K562 (cell line): ENCODE results near the gene EMX1. TPM values are rescaled to one million over a fixed set of nuclear protein-coding genes. Genes with fewer than 3 reads are reported as not detected.

Source experiments
- ATAC-seq: fragments of 200-7000 bp; cut with Tn5 transposase; 3 replicates; pipeline ENCODE4 v1.9.1; 2020; ENCODE audit warnings: moderate library complexity
- BruUV-seq: library from RNA; stranded (reverse); fragments of 400-500 nt; replicated peaks from 2 replicates; lab custom pipeline; 2021; lab: Mats Ljungman, UMichigan
- CTCF ChIA-PET: fragments of 300-600 bp; formaldehyde crosslinking; extraction: SDS; loops from one replicate; lab custom pipeline; 2021; ENCODE audit warnings: low intra/inter-chr PET ratio; lab: Yijun Ruan, JAX
- POLR2A ChIA-PET: fragments of 300-600, 350-650 bp; sonication (Branson Sonifier 250); formaldehyde crosslinking; extraction: SDS; loops from one replicate; lab custom pipeline; 2021; ENCODE audit warnings: antibody characterized with exemption, inconsistent platforms; lab: Yijun Ruan, JAX
- DNase-seq, 4 experiments: peaks; one replicate each; pipeline versions ENCODE4 v3.0.0 to v3.0.0-alpha.2; 2011 to 2018; ENCODE audit warnings: low spot score in 3 of 4, mixed read lengths in 3 of 4; ENCODE audit errors: extremely low read depth in 1 of 4
- FAIRE-seq: peaks from 2 replicates; lab custom pipeline; 2011; peaks lifted over from hg19 to GRCh38; lab: Jason Lieb, UNC
- H2AFZ ChIP-seq: 2 replicates; pipeline ENCODE4 v1.6.0; 2011; ENCODE audit warnings: low read depth, low read length, control low read depth, inconsistent platforms
- H3K27ac ChIP-seq: fragments of 200-600 bp; 3 replicates; pipeline ENCODE4 v1.8.0; 2011; ENCODE audit warnings: low read depth, mild to moderate bottlenecking, control low read depth, inconsistent platforms, low read length, moderate library complexity, mixed read lengths; ENCODE audit errors: extremely low read depth
- H3K27me3 ChIP-seq, 2 experiments: fragments of 300-600 bp in 1 of 2; 2 replicates in 1 of 2; 3 replicates in 1 of 2; pipeline versions ENCODE4 v1.6.0 to v1.8.0; 2011; ENCODE audit warnings: inconsistent platforms in 2 of 2, low read length in 2 of 2, mild to moderate bottlenecking in 1 of 2, mixed read lengths in 1 of 2, moderate library complexity in 1 of 2; ENCODE audit not compliant: control insufficient read depth in 2 of 2, insufficient read depth in 2 of 2
- H3K36me3 ChIP-seq: fragments of 300-600 bp; 3 replicates; pipeline ENCODE4 v1.8.0; 2011; ENCODE audit warnings: mild to moderate bottlenecking, low read length, inconsistent platforms; ENCODE audit not compliant: control insufficient read depth, insufficient read depth
- H3K4me1 ChIP-seq, 2 experiments: fragments of 200-600 bp in 1 of 2; replicated peaks in 1 of 2; 2 replicates in 1 of 2; 3 replicates in 1 of 2; pipeline versions ENCODE4 v1.5.1 to v1.8.0; 2011; ENCODE audit warnings: inconsistent platforms in 2 of 2, low read length in 2 of 2, mild to moderate bottlenecking in 1 of 2, mixed read lengths in 1 of 2, moderate library complexity in 1 of 2; ENCODE audit not compliant: control insufficient read depth in 2 of 2, insufficient read depth in 2 of 2
- H3K4me2 ChIP-seq: 2 replicates; pipeline ENCODE4 v1.6.1; 2011; ENCODE audit warnings: low read length, control low read depth, inconsistent platforms, mixed read lengths; ENCODE audit not compliant: insufficient read depth
- H3K4me3 ChIP-seq: fragments of 200-600 bp; sonication (generic), shearing (Covaris generic); 2 replicates; pipeline ENCODE4 v1.5.1; 2016; ENCODE audit warnings: control low read depth, inconsistent platforms
- H3K79me2 ChIP-seq: fragments of 200-600 bp; 3 replicates; pipeline ENCODE4 v1.8.0; 2011; ENCODE audit warnings: low read length, inconsistent platforms; ENCODE audit not compliant: control insufficient read depth, insufficient read depth
- H3K9ac ChIP-seq, 2 experiments: 2 replicates each; pipeline versions ENCODE4 v1.6.0 to v1.6.1; 2011; ENCODE audit warnings: low read depth in 2 of 2, low read length in 2 of 2, control low read depth in 1 of 2, inconsistent platforms in 1 of 2, mild to moderate bottlenecking in 1 of 2, mixed read lengths in 1 of 2; ENCODE audit not compliant: insufficient read depth in 1 of 2
- H3K9me1 ChIP-seq: one replicate; pipeline ENCODE4 v1.6.0; 2011; ENCODE audit warnings: inconsistent platforms, mild to moderate bottlenecking, low read length, moderate library complexity; ENCODE audit not compliant: control insufficient read depth, insufficient read depth
- H3K9me3 ChIP-seq: replicated peaks from 2 replicates; pipeline ENCODE4 v1.5.1; 2011; ENCODE audit warnings: low read depth, low read length, inconsistent platforms; ENCODE audit not compliant: control insufficient read depth, insufficient read depth
- H4K20me1 ChIP-seq: replicated peaks from 2 replicates; pipeline ENCODE4 v1.6.1; 2011; ENCODE audit warnings: low read length, inconsistent platforms, mixed read lengths; ENCODE audit not compliant: control insufficient read depth, insufficient read depth
- BMI1 ChIP-seq: fragments of 150-350 bp; IDR thresholded peaks from 2 replicates; pipeline ENCODE4 v1.6.1; 2014; ENCODE audit warnings: low read length
- BRD4 ChIP-seq: fragments of 200-600 bp; sonication (generic); IDR thresholded peaks from 2 replicates; pipeline ENCODE4 v1.6.1; 2017; ENCODE audit warnings: inconsistent platforms
- DIDO1 ChIP-seq: fragments of 450-650 bp; IDR thresholded peaks from 2 replicates; pipeline ENCODE4 v1.6.1; 2016; ENCODE audit warnings: low read depth, missing biosample characterization, missing genetic modification characterization
- ESRRA ChIP-seq: fragments of 450-650 bp; IDR thresholded peaks from 2 replicates; pipeline ENCODE4 v1.6.1; 2014; ENCODE audit warnings: low read depth, mild to moderate bottlenecking, moderate library complexity, borderline replicate concordance
- FOXJ3 ChIP-seq: sonication (generic); formaldehyde crosslinking; IDR thresholded peaks from 2 replicates; pipeline ENCODE4 v1.4.0; 2020; ENCODE audit warnings: mild to moderate bottlenecking, missing genetic modification reagents
- FOXP1 ChIP-seq: sonication (generic); formaldehyde crosslinking; IDR thresholded peaks from 2 replicates; pipeline ENCODE4 v1.8.0; 2022; ENCODE audit warnings: mild to moderate bottlenecking, missing genetic modification reagents
- ILK ChIP-seq: fragments of 450-650 bp; IDR thresholded peaks from 2 replicates; pipeline ENCODE4 v1.6.1; 2016; ENCODE audit warnings: missing genetic modification characterization, low read depth, mild to moderate bottlenecking, missing compliant biosample characterization, moderate library complexity, borderline replicate concordance
- KHSRP ChIP-seq: fragments of 450-650 bp; IDR thresholded peaks from 2 replicates; pipeline ENCODE4 v1.6.1; 2017
- SAFB2 ChIP-seq: fragments of 200-400 bp; formaldehyde crosslinking; IDR thresholded peaks from 2 replicates; pipeline ENCODE4 v1.6.1; 2018; ENCODE audit warnings: borderline replicate concordance, low read length, low read depth, moderate library complexity; ENCODE audit not compliant: severe bottlenecking
- SMAD4 ChIP-seq: fragments of 250-450 bp; sonication (Bioruptor Pico); conservative IDR thresholded peaks from 2 replicates; pipeline ENCODE4 v1.8.0; 2021; ENCODE audit warnings: inconsistent platforms, mild to moderate bottlenecking, moderate library complexity
- XRCC4 ChIP-seq: IDR thresholded peaks from one replicate; pipeline ENCODE4 v1.6.1; 2011; ENCODE audit not compliant: insufficient read depth, insufficient read length; ENCODE audit errors: extremely low read depth
- ZNF12 ChIP-seq: sonication (generic); formaldehyde crosslinking; IDR thresholded peaks from 2 replicates; pipeline ENCODE4 v1.4.0; 2020; ENCODE audit warnings: mild to moderate bottlenecking, missing genetic modification reagents
- ZNF3 ChIP-seq: fragments of 250-450 bp; sonication (Bioruptor Pico); IDR thresholded peaks from 2 replicates; pipeline ENCODE4 v1.5.0; 2021; ENCODE audit warnings: mild to moderate bottlenecking, moderate library complexity
- ZNF583 ChIP-seq: fragments of 250-450 bp; sonication (Bioruptor Pico); IDR thresholded peaks from 2 replicates; pipeline ENCODE4 v1.4.0; 2020
- ZSCAN29 ChIP-seq: fragments of 450-650 bp; IDR thresholded peaks from 2 replicates; pipeline ENCODE4 v1.6.1; 2017
- whole genome bisulfite sequencing: fragments of 100-300 bp; shearing (Covaris generic); methylation state at CpG from one replicate; pipeline ENCODE4 v1.1.6; 2016; ENCODE audit warnings: low coverage, mixed read lengths; ENCODE audit not compliant: insufficient coverage; ENCODE audit errors: missing lambda C conversion rate; 5-methylcytosine and 5-hydroxymethylcytosine counted together
- in situ Hi-C: fragments of 300-500 bp; cut with MboI; formaldehyde crosslinking; loops from 4 replicates; pipeline ENCODE4 v1.15.0; 2018; ENCODE audit warnings: inconsistent platforms, mixed read lengths
- intact Hi-C: fragments of 100-400 bp; cut with micrococcal nuclease; formaldehyde crosslinking; loops from 2 replicates; pipeline ENCODE4 v1.14.2; 2022
- polyA plus RNA-seq, 8 experiments: library from polyadenylated mRNA; depleted of rRNA in 4 of 8; stranded (reverse) in 5 of 8; unstranded in 3 of 8; fragments of >200 nt; fragmentation: Nextera tagmentation in 2 of 8; fragmentation: Illumina TruSeq in 1 of 8; extraction: Ambion mirVana in 2 of 8; extraction: Trizol in 1 of 8; gene quantifications; 2 replicates each; pipeline versions ENCODE4 v1.2.1 to v1.2.3, GENCODE V29; 2011 to 2014; ENCODE audit warnings: inconsistent platforms in 1 of 8, missing spikeins in 1 of 8
- total RNA-seq, 7 experiments: library from RNA; depleted of rRNA in 6 of 7; stranded (reverse); fragments of >200 nt in 6 of 7; fragmentation: Illumina TruSeq in 2 of 7; extraction: Trizol in 2 of 7; gene quantifications; 2 replicates each; pipeline versions ENCODE4 v1.2.1 to v1.2.3, GENCODE V29; 2011 to 2021; ENCODE audit warnings: low replicate concordance in 1 of 7

The EMX1 gene
- total and polyA plus RNA-seq, 9 of the 15 experiments (the other 6 are each of a cell fraction or from before 2014, with no cell fraction given): 0.10 to 0.32 (median 0.21) TPM; not detected in 6

DNA sequence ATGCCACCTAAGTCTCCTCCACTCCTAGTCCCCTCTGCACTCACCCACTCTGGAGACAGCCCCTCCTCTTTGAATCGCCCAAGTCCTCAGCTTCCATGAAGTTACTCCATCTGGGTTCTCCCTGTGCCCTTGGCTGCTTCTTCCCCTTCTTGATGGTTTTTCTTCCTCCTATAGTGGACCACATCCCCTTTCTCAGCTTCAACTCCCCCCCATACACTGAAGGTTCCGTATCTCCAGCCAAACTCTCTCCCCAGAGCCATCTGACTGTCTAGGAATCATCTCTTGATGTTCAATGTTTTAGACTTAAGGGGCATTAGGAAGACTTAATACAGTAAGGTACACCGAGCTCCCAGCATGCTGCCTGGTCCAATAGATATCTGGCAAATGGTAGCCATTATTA, 39.6 kb downstream of the EMX1 start:
- no peak for FAIRE-seq
- H3K4me3 ChIP-seq: no peak overlapping the region
- in situ Hi-C loops: no loop called here
- no peak for TF ChIP-seq ZSCAN29
- TF ChIP-seq ZNF3 (CRISPR knock-in tag): no peak
- TF ChIP-seq BRD4: no peak
- TF ChIP-seq SMAD4 (CRISPR knock-in tag): no peak
- no peak for TF ChIP-seq FOXJ3 (CRISPR knock-in tag)
- no peak for TF ChIP-seq ILK (tag)
- no peak for TF ChIP-seq SAFB2
- TF ChIP-seq FOXP1 (CRISPR knock-in tag): no peak
- no peak for TF ChIP-seq ZNF583 (CRISPR knock-in tag)
- TF ChIP-seq BMI1: no peak
- no peak for TF ChIP-seq KHSRP
- TF ChIP-seq XRCC4: no peak
- TF ChIP-seq DIDO1 (tag): no peak
- no peak for TF ChIP-seq ZNF12
- TF ChIP-seq ESRRA: no peak
- TF ChIP-seq, all 486 proteins: peak for 0
- Histone ChIP-seq H3K9me1 (no peaks in the 10 kb centered on the region), H3K36me3 (no peaks in the 10 kb centered on the region), H3K4me2 (no peak overlapping the region), H4K20me1 (no peaks in the 10 kb centered on the region; the same call in 1 of the 2 replicates), H3K9me3 (no peaks in the 10 kb centered on the region), H3K27me3 (no peaks in the 10 kb centered on the region), H2AFZ (no peak overlapping the region), H3K9ac (no peak overlapping the region), H3K27ac (no peak overlapping the region), H3K79me2 (no peaks in the 10 kb centered on the region), H3K4me1 (peaks cover 0 to 14% of the 10 kb centered on the region in 2 experiments; a peak in 1 of 5 replicates)
- CTCF ChIA-PET: no interaction called here
- intact Hi-C loops: no loop called here
- no TSS peak for BruUV-seq
- DNase-seq (no peak), ATAC-seq (no peak)
- POLR2A ChIA-PET: no interaction called here
- 39% methylated on average over 3 of the region's 3 CpGs for WGBS
